Mesendoderm (in vitro differentiated cells): ENCODE data around the gene FBXW11. TPM values are rescaled to one million over a fixed set of nuclear protein-coding genes. Genes with fewer than 3 reads are reported as not detected.

Source experiments
- DNase-seq: peaks from one replicate; pipeline ENCODE4 v3.0.0; 2013
- H2AK5ac ChIP-seq: 2 replicates; pipeline ENCODE4 v1.6.1; 2013; ENCODE audit warnings: low read length, inconsistent platforms
- H2BK120ac ChIP-seq: 2 replicates; pipeline ENCODE4 v1.6.1; 2013; ENCODE audit warnings: low read depth, mild to moderate bottlenecking, low read length, moderate library complexity, mixed read lengths
- H2BK15ac ChIP-seq: replicated peaks from 2 replicates; pipeline ENCODE4 v1.6.1; 2013; ENCODE audit warnings: low read depth, mild to moderate bottlenecking, moderate library complexity
- H2BK5ac ChIP-seq: 2 replicates; pipeline ENCODE4 v1.6.1; 2013; ENCODE audit warnings: low read length, inconsistent platforms
- H3K18ac ChIP-seq: 2 replicates; pipeline ENCODE4 v1.6.1; 2013; ENCODE audit warnings: mild to moderate bottlenecking, low read length, mixed read lengths
- H3K23ac ChIP-seq: one replicate; pipeline ENCODE4 v1.6.1; 2013; ENCODE audit warnings: low read length
- H3K27ac ChIP-seq: 2 replicates; pipeline ENCODE4 v1.5.1; 2013; ENCODE audit warnings: low read depth, mild to moderate bottlenecking, inconsistent platforms, low read length, moderate library complexity
- H3K27me3 ChIP-seq: 2 replicates; pipeline ENCODE4 v1.6.1; 2013; ENCODE audit warnings: low read length, control low read depth, mild to moderate bottlenecking, inconsistent platforms; ENCODE audit not compliant: insufficient read depth, poor library complexity
- H3K36me3 ChIP-seq: 2 replicates; pipeline ENCODE4 v1.6.1; 2013; ENCODE audit warnings: low read length, inconsistent platforms; ENCODE audit not compliant: control insufficient read depth, insufficient read depth
- H3K4ac ChIP-seq: one replicate; pipeline ENCODE4 v1.6.1; 2013; ENCODE audit warnings: low read depth, mild to moderate bottlenecking, low read length, moderate library complexity
- H3K4me1 ChIP-seq: 2 replicates; pipeline ENCODE4 v1.6.1; 2013; ENCODE audit warnings: low read depth, low read length, inconsistent platforms; ENCODE audit not compliant: control insufficient read depth
- H3K4me2 ChIP-seq: 2 replicates; pipeline ENCODE4 v1.6.1; 2013; ENCODE audit warnings: low read length
- H3K4me3 ChIP-seq: 2 replicates; pipeline ENCODE4 v1.5.1; 2013; ENCODE audit warnings: mild to moderate bottlenecking, low read length
- H3K56ac ChIP-seq: one replicate; pipeline ENCODE4 v1.6.1; 2013; ENCODE audit warnings: low read length
- H3K79me1 ChIP-seq: 2 replicates; pipeline ENCODE4 v1.6.1; 2013; ENCODE audit warnings: low read length, inconsistent platforms
- H3K79me2 ChIP-seq: 2 replicates; pipeline ENCODE4 v1.6.1; 2013; ENCODE audit warnings: mild to moderate bottlenecking, low read length; ENCODE audit not compliant: control insufficient read depth, insufficient read depth
- H3K9ac ChIP-seq: 2 replicates; pipeline ENCODE4 v1.6.1; 2013; ENCODE audit warnings: low read length, inconsistent platforms
- H4K5ac ChIP-seq: one replicate; pipeline ENCODE4 v1.6.1; 2013; ENCODE audit warnings: low read length
- H4K8ac ChIP-seq: one replicate; pipeline ENCODE4 v1.6.1; 2013; ENCODE audit warnings: low read depth, mild to moderate bottlenecking, control low read depth, low read length, moderate library complexity
- WGBS: extraction: QIAGEN DNeasy Blood & Tissue Kit; methylation state at CpG from one replicate; pipeline ENCODE4 v1.1.7; 2013; ENCODE audit warnings: low lambda C conversion rate, missing lambda C conversion rate; ENCODE audit not compliant: insufficient coverage; ENCODE audit errors: extremely low coverage; 5-methylcytosine and 5-hydroxymethylcytosine counted together
- polyA plus RNA-seq, 2 experiments: library from polyadenylated mRNA; stranded (reverse); fragments of 200-250 nt; gene quantifications; one replicate each; pipeline ENCODE4 v1.2.3, GENCODE V29; 2013

Gene FBXW11
- 19.2 TPM for polyA plus RNA-seq (2013, experiment 1 of 2)
- 20.2 TPM for polyA plus RNA-seq (2013, experiment 2 of 2)

- peak within 1 kb of the TSS; percentile 27 for H4K5ac ChIP-seq
- H3K4me2 ChIP-seq: peak within 1 kb of the TSS; percentile 94
- no peaks in the 10 kb centered on the region for H3K36me3 ChIP-seq
- H2BK5ac ChIP-seq: peak within 1 kb of the TSS; percentile 93
- peak within 1 kb of the TSS; percentile 95 for H3K4me3 ChIP-seq
- H2AK5ac ChIP-seq: no peak within 1 kb of the TSS
- no peak within 1 kb of the TSS for H2BK15ac ChIP-seq
- H3K4me1 ChIP-seq: peaks cover 12% of the 10 kb centered on the region
- no peak within 1 kb of the TSS for H3K23ac ChIP-seq
- no CpG with 5 or more reads among the region's 81 CpGs for WGBS
- peak; percentile 99 for DNase-seq
- peaks cover 6% of the 10 kb centered on the region for H3K79me1 ChIP-seq
- H3K9ac ChIP-seq: peak within 1 kb of the TSS; percentile 95
- peaks cover 34% of the 10 kb centered on the region for H3K79me2 ChIP-seq
- H3K27me3 ChIP-seq: no peaks in the 10 kb centered on the region
- H4K8ac ChIP-seq: no peak within 1 kb of the TSS
- peak within 1 kb of the TSS; percentile 60 for H3K4ac ChIP-seq
- H2BK120ac ChIP-seq: no peak within 1 kb of the TSS
- peak within 1 kb of the TSS; percentile 96 for H3K56ac ChIP-seq
- H3K27ac ChIP-seq: peak within 1 kb of the TSS; percentile 88
- H3K18ac ChIP-seq: peak within 1 kb of the TSS; percentile 86
These were observed at the start of gene FBXW11 for GRCh38 chr5:172006321-172007174. Gene FBXW11 (minus strand): TSS chr5:172006638. CDS start chr5:172006502, 136 bp downstream.

- no peaks in the 10 kb centered on the region for H3K4me1 ChIP-seq
- no peak overlapping the region for H2BK5ac ChIP-seq
- no peak overlapping the region for H2BK120ac ChIP-seq
- H2AK5ac ChIP-seq: no peak overlapping the region
- H3K27ac ChIP-seq: no peak overlapping the region
- no peaks in the 10 kb centered on the region for H3K79me1 ChIP-seq
- DNase-seq: no peak
- no peaks in the 10 kb centered on the region for H3K36me3 ChIP-seq
- H3K9ac ChIP-seq: no peak overlapping the region
- H3K18ac ChIP-seq: no peak overlapping the region
- no peak overlapping the region for H4K8ac ChIP-seq
- no peak overlapping the region for H3K23ac ChIP-seq
- H3K4me2 ChIP-seq: no peak overlapping the region
- no peaks in the 10 kb centered on the region for H3K27me3 ChIP-seq
- H3K56ac ChIP-seq: no peak overlapping the region
- no peaks in the 10 kb centered on the region for H3K79me2 ChIP-seq
- no peak overlapping the region for H2BK15ac ChIP-seq
- WGBS: no CpG with 5 or more reads among the region's 3 CpGs
- H4K5ac ChIP-seq: no peak overlapping the region
- H3K4me3 ChIP-seq: no peak overlapping the region
- no peak overlapping the region for H3K4ac ChIP-seq
These were observed 49.6 kb upstream of the FBXW11 start for GRCh38 chr5:172055996-172056395.

- H4K8ac ChIP-seq: no peak overlapping the region
- H3K56ac ChIP-seq: no peak overlapping the region
- no peak overlapping the region for H3K18ac ChIP-seq
- no peak overlapping the region for H3K4ac ChIP-seq
- no peak overlapping the region for H3K4me2 ChIP-seq
- H3K79me1 ChIP-seq: no peaks in the 10 kb centered on the region
- no peak overlapping the region for H4K5ac ChIP-seq
- H3K36me3 ChIP-seq: no peaks in the 10 kb centered on the region
- H3K27me3 ChIP-seq: no peaks in the 10 kb centered on the region
- no peak overlapping the region for H3K27ac ChIP-seq
- H2BK5ac ChIP-seq: no peak overlapping the region
- no peaks in the 10 kb centered on the region for H3K4me1 ChIP-seq
- no CpG with 5 or more reads among the region's 19 CpGs for WGBS
- H3K79me2 ChIP-seq: no peaks in the 10 kb centered on the region
- no peak for DNase-seq
- H3K4me3 ChIP-seq: no peak overlapping the region
- H2BK120ac ChIP-seq: no peak overlapping the region
- no peak overlapping the region for H2BK15ac ChIP-seq
- no peak overlapping the region for H3K23ac ChIP-seq
- no peak overlapping the region for H3K9ac ChIP-seq
- no peak overlapping the region for H2AK5ac ChIP-seq
These were observed 49.0 kb upstream of the FBXW11 start for GRCh38 chr5:172055421-172055820.

GRCh38 chr5:172054611-172055153, 48.2 kb upstream of the FBXW11 start:
- WGBS: no CpG with 5 or more reads among the region's 11 CpGs
- H3K36me3 ChIP-seq: no peaks in the 10 kb centered on the region

GRCh38 chr5:172052450-172053236, 46.2 kb upstream of the FBXW11 start:
- WGBS: no CpG with 5 or more reads among the region's 19 CpGs

More at GRCh38 chr5:172054611-172055153, 48.2 kb upstream of the FBXW11 start:
- no peak overlapping the region for H2BK15ac ChIP-seq
- no peak overlapping the region for H2AK5ac ChIP-seq
- H3K79me1 ChIP-seq: no peaks in the 10 kb centered on the region
- no peak overlapping the region for H4K8ac ChIP-seq
- no peak overlapping the region for H3K9ac ChIP-seq
- no peak overlapping the region for H4K5ac ChIP-seq
- H3K27me3 ChIP-seq: no peaks in the 10 kb centered on the region
- H3K4me2 ChIP-seq: no peak overlapping the region
- no peaks in the 10 kb centered on the region for H3K79me2 ChIP-seq
- H3K56ac ChIP-seq: no peak overlapping the region
- H3K4me1 ChIP-seq: no peaks in the 10 kb centered on the region
- H3K4ac ChIP-seq: no peak overlapping the region
- no peak overlapping the region for H3K18ac ChIP-seq
- no peak overlapping the region for H2BK120ac ChIP-seq
- H3K23ac ChIP-seq: no peak overlapping the region
- no peak overlapping the region for H3K4me3 ChIP-seq
- DNase-seq: no peak
- H3K27ac ChIP-seq: no peak overlapping the region
- H2BK5ac ChIP-seq: no peak overlapping the region

More at GRCh38 chr5:172052450-172053236, 46.2 kb upstream of the FBXW11 start:
- no peak overlapping the region for H3K4me2 ChIP-seq
- H3K27ac ChIP-seq: no peak overlapping the region
- no peaks in the 10 kb centered on the region for H3K79me1 ChIP-seq
- H4K8ac ChIP-seq: no peak overlapping the region
- H3K27me3 ChIP-seq: no peaks in the 10 kb centered on the region
- no peak for DNase-seq
- H2BK120ac ChIP-seq: no peak overlapping the region
- H3K4ac ChIP-seq: no peak overlapping the region
- no peak overlapping the region for H4K5ac ChIP-seq
- H3K79me2 ChIP-seq: no peaks in the 10 kb centered on the region
- H3K36me3 ChIP-seq: no peaks in the 10 kb centered on the region
- H3K9ac ChIP-seq: no peak overlapping the region
- H2AK5ac ChIP-seq: no peak overlapping the region
- H3K4me1 ChIP-seq: no peaks in the 10 kb centered on the region
- no peak overlapping the region for H3K18ac ChIP-seq
- H3K23ac ChIP-seq: no peak overlapping the region
- H3K56ac ChIP-seq: no peak overlapping the region
- no peak overlapping the region for H2BK15ac ChIP-seq
- H3K4me3 ChIP-seq: no peak overlapping the region
- no peak overlapping the region for H2BK5ac ChIP-seq
